ENCODE results near the gene MXRA8. TPM values are rescaled to one million over a fixed set of nuclear protein-coding genes. Genes with fewer than 3 reads are reported as not detected.

Gene MXRA8
- total RNA-seq, 2 donors from 2014 or later = 28.3 to 29.2 TPM

DNA sequence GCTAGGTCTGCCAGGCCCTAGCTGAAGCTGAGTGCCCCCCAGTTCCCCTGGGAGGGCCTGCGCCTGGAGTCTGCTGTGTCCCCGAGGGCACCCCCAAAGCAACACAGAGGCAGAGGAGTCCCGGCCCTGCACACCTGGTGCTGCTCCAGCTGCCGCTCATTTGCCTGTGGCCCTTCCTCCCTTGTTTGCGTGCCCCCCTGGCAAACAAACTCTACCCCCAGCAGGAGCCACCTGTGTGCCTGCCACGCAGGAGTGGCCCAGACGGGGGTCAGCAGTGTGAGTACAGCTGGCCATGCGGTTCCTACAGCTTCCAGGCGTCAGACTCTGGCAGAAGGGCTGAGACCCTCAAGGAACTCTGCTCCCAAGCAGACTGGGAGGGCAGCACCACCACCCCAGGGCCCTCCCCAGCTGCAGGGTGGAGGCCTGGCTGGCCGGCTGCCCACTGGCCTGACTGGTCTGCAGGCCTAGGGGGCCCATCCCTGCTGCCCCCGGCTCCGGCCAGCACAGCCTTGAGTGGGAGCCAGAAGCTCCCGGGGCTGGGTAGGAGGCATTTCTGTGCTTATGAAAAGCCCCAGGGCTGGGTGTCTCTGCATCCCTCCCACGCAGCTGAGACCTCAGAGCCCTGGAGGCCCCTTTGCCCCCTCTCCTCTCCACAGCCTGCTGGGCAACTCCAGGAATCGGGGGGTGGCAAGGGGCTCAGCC lies 27.8 kb downstream of the MXRA8 start:
- Histone ChIP-seq H3K9me3 (ENCODE audit: control insufficient read depth, low read length) (no peaks in the 10 kb centered on the region), H3K4me3 (ENCODE audit: low read length) (no peak overlapping the region), H3K27me3 (ENCODE audit: control insufficient read depth, insufficient read depth, low read length, poor library complexity, severe bottlenecking) (no peaks in the 10 kb centered on the region), H3K4me1 (ENCODE audit: control insufficient read depth, insufficient read depth, low read length) (no peaks in the 10 kb centered on the region), H3K9ac (ENCODE audit: extremely low read depth, low read length, poor library complexity, severe bottlenecking) (no peak overlapping the region), H3K36me3 (ENCODE audit: control insufficient read depth, insufficient read depth, low read length) (no peaks in the 10 kb centered on the region), H3K27ac (ENCODE audit: low read depth, low read length) (peak overlapping the region; percentile 24)
- DNase-seq = no peak
- no peak overlapping the region for H3K4me3 Mint-ChIP-seq
- WGBS, 2 experiments (ENCODE audit: insufficient coverage in 1 of 2, insufficient read length in 1 of 2) = 88 to 99% methylated on average over 10 to 15 of the region's 15 CpGs
- no peak overlapping the region for H3K27ac Mint-ChIP-seq
- H3K9me3 Mint-ChIP-seq = no peaks in the 10 kb centered on the region
- H3K27me3 Mint-ChIP-seq (ENCODE audit: insufficient read depth) = no peaks in the 10 kb centered on the region
- peaks cover 2% of the 10 kb centered on the region for H3K36me3 Mint-ChIP-seq (ENCODE audit: low read depth)
- no peaks in the 10 kb centered on the region for H3K4me1 Mint-ChIP-seq
- TF ChIP-seq, protein P1, sequence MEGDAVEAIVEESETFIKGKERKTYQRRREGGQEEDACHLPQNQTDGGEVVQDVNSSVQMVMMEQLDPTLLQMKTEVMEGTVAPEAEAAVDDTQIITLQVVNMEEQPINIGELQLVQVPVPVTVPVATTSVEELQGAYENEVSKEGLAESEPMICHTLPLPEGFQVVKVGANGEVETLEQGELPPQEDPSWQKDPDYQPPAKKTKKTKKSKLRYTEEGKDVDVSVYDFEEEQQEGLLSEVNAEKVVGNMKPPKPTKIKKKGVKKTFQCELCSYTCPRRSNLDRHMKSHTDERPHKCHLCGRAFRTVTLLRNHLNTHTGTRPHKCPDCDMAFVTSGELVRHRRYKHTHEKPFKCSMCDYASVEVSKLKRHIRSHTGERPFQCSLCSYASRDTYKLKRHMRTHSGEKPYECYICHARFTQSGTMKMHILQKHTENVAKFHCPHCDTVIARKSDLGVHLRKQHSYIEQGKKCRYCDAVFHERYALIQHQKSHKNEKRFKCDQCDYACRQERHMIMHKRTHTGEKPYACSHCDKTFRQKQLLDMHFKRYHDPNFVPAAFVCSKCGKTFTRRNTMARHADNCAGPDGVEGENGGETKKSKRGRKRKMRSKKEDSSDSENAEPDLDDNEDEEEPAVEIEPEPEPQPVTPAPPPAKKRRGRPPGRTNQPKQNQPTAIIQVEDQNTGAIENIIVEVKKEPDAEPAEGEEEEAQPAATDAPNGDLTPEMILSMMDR (conservative IDR thresholded peaks at IDR 0.05) = no peak

DNA sequence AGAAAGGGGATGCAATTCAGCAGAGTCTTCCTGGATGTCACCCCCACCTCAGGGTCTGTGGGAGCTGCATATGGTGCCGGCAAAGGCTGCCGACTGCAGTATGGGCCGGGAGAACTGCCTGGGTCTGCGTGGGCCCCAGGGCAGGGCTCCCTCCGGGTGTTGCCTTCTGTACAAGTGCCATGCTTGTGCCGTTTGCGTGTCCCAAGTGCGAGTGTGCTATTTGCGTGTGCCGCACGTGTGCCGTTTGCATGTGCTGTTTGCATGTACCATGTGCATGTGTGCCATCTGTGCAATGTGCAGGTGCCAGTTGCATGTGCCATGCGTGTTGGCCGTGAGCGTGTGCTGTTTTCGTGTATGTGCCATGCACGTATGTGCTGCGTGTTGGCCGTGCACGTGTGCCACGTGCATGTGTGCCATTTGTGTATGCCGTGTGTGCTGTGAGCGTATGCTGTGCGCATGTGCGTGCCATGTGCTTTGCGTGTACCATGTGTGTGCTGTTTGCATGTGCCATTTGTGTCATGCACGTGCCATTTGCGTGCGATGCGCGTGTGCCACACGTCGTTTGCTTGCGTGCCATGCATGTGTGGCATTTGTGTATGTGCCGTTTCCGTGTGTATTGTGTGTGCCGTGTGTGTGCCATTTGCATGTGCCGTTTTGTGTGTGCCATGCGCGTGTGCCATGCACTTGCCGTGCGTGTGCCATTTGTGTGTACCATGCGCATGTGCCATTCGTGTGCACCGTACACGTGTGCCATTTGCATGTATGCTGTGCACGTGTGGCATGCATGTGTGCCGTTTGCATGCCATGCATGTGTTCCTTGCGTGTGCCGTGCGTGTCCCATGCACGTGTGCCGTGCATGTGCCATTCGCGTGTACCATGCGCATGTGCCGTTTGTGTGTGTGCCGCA lies 28.8 kb downstream of the MXRA8 start:
- no peaks in the 10 kb centered on the region for H3K36me3 Mint-ChIP-seq (ENCODE audit: low read depth)
- DNase-seq = no peak
- WGBS, 2 experiments (ENCODE audit: insufficient coverage in 1 of 2, insufficient read length in 1 of 2) = 93 to 94% methylated on average over 56 to 58 of the region's 58 CpGs
- H3K36me3 ChIP-seq (ENCODE audit: control insufficient read depth, insufficient read depth, low read length) = no peaks in the 10 kb centered on the region
- H3K4me1 Mint-ChIP-seq = no peaks in the 10 kb centered on the region
- no peak overlapping the region for H3K4me3 Mint-ChIP-seq
- no peaks in the 10 kb centered on the region for H3K4me1 ChIP-seq (ENCODE audit: control insufficient read depth, insufficient read depth, low read length)
- H3K27me3 ChIP-seq (ENCODE audit: control insufficient read depth, insufficient read depth, low read length, poor library complexity, severe bottlenecking) = no peaks in the 10 kb centered on the region
- H3K9me3 Mint-ChIP-seq = no peaks in the 10 kb centered on the region
- no peak overlapping the region for H3K9ac ChIP-seq (ENCODE audit: extremely low read depth, low read length, poor library complexity, severe bottlenecking)
- no peaks in the 10 kb centered on the region for H3K27me3 Mint-ChIP-seq (ENCODE audit: insufficient read depth)
- no peak overlapping the region for H3K27ac ChIP-seq (ENCODE audit: low read depth, low read length)
- H3K9me3 ChIP-seq (ENCODE audit: control insufficient read depth, low read length) = no peaks in the 10 kb centered on the region
- no peak overlapping the region for H3K27ac Mint-ChIP-seq
- TF ChIP-seq, protein P1 (conservative IDR thresholded peaks at IDR 0.05) = no peak
- H3K4me3 ChIP-seq (ENCODE audit: low read length) = no peak overlapping the region

DNA sequence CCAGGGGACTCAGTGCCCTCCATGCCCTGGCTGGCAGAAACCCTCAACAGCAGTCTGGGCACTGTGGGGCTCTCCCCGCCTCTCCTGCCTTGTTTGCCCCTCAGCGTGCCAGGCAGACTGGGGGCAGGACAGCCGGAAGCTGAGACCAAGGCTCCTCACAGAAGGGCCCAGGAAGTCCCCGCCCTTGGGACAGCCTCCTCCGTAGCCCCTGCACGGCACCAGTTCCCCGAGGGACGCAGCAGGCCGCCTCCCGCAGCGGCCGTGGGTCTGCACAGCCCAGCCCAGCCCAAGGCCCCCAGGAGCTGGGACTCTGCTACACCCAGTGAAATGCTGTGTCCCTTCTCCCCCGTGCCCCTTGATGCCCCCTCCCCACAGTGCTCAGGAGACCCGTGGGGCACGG lies 30.1 kb downstream of the MXRA8 start:
- TF ChIP-seq, protein P1 (conservative IDR thresholded peaks at IDR 0.05) = no peak
- H3K9me3 Mint-ChIP-seq = no peaks in the 10 kb centered on the region
- Histone ChIP-seq H3K4me1 (ENCODE audit: control insufficient read depth, insufficient read depth, low read length) (no peaks in the 10 kb centered on the region), H3K4me3 (ENCODE audit: low read length) (no peak overlapping the region), H3K27ac (ENCODE audit: low read depth, low read length) (no peak overlapping the region), H3K36me3 (ENCODE audit: control insufficient read depth, insufficient read depth, low read length) (no peaks in the 10 kb centered on the region), H3K9ac (ENCODE audit: extremely low read depth, low read length, poor library complexity, severe bottlenecking) (no peak overlapping the region), H3K27me3 (ENCODE audit: control insufficient read depth, insufficient read depth, low read length, poor library complexity, severe bottlenecking) (no peaks in the 10 kb centered on the region), H3K9me3 (ENCODE audit: control insufficient read depth, low read length) (no peaks in the 10 kb centered on the region)
- no peak for DNase-seq
- no peaks in the 10 kb centered on the region for H3K27me3 Mint-ChIP-seq (ENCODE audit: insufficient read depth)
- 93 to 99% methylated on average over 11 to 15 of the region's 15 CpGs for WGBS, 2 experiments (ENCODE audit: insufficient coverage in 1 of 2, insufficient read length in 1 of 2)
- H3K4me3 Mint-ChIP-seq = no peak overlapping the region
- H3K36me3 Mint-ChIP-seq (ENCODE audit: low read depth) = no peaks in the 10 kb centered on the region
- H3K27ac Mint-ChIP-seq = no peak overlapping the region
- peaks cover 4% of the 10 kb centered on the region for H3K4me1 Mint-ChIP-seq

Measured in endodermal cell (in vitro differentiated cells).